Measurements from ENCODE around the gene FAM107A. TPM values are rescaled to one million over a fixed set of nuclear protein-coding genes. Genes with fewer than 3 reads are reported as not detected.

The FAM107A gene
- total and polyA plus RNA-seq, 9 of the 15 experiments (the other 6 are each of a cell fraction or from before 2014, with no cell fraction given): 0.07 TPM; not detected in 8

DNA sequence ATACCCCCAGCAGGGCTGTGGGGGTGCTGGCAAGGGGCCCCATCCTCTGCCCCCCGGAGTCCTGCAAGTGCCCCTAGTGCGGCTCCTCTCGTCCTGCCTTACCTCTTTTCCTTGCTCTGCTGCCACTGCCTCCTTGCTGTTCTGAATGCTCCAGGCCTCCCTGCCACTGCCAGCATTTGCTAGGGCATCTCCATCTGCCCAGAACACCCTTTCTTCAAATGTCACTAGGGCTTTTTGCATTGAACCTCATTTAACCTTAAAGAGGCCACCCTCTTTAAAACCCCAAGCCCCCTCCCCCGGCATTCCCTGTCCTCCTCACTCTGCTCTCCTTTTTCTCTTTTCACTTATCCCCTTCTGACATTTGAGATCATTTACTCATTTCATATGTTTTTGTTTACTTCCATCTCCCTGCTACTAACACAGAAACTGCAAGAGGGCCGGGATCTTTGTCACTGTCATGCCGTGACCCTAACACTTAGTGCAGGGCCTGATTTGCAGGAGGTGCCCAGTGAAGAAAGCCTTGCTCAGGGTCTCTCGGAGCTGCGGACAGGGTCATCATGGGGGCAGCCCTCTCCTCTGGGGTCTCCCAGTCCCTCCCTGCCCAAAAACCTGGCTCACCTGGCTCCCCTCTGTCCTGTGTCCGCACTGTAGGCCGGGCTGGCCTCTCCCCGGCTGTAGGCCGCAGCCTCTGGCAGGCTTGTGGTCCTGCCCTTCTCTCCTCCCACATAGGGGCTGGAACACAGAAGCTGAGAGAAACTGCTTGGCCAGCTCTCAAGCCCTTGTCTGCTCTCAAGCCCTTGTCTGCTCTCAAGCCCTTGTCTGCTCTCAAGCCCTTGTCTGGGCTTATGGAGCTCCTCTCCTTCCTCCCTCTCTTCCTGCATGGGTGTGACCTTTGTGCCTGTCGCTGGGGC is 40.4 kb downstream of the FAM107A start, which contains the start of gene ACOX2:
ACOX2 (minus strand) TSS at position 690 of the 911 bp plus-strand sequence. CDS start 2,084 bp downstream, outside the sequence.
- ChIA-PET CTCF (ENCODE audit: low intra/inter-chr PET ratio) (interaction anchor here (0.5 kb wide), 1 partner anchor 108 kb away, joined by 3 read pairs; no protein-coding TSS in a partner anchor), POLR2A (interaction anchor here (1.0 to 1.3 kb wide), 2 partner anchors 33 to 65 kb away, joined by 3 read pairs; no protein-coding TSS in a partner anchor)
- H3K27ac ChIP-seq (ENCODE audit: extremely low read depth, low read depth, low read length): no peak within 1 kb of the TSS
- no peak for FAIRE-seq
- H3K4me1 ChIP-seq (replicated peaks in 1 of 2; ENCODE audit: control insufficient read depth in 2 of 2, insufficient read depth in 2 of 2, low read length in 2 of 2): peaks cover 7% of the 10 kb centered on the region in 2 experiments; a peak in 2 of 5 replicates
- TF ChIP-seq, protein P1, sequence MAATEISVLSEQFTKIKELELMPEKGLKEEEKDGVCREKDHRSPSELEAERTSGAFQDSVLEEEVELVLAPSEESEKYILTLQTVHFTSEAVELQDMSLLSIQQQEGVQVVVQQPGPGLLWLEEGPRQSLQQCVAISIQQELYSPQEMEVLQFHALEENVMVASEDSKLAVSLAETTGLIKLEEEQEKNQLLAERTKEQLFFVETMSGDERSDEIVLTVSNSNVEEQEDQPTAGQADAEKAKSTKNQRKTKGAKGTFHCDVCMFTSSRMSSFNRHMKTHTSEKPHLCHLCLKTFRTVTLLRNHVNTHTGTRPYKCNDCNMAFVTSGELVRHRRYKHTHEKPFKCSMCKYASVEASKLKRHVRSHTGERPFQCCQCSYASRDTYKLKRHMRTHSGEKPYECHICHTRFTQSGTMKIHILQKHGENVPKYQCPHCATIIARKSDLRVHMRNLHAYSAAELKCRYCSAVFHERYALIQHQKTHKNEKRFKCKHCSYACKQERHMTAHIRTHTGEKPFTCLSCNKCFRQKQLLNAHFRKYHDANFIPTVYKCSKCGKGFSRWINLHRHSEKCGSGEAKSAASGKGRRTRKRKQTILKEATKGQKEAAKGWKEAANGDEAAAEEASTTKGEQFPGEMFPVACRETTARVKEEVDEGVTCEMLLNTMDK (IDR thresholded peaks at IDR 0.05; ENCODE audit: borderline replicate concordance, insufficient read depth, low read depth, low read length, poor library complexity, severe bottlenecking): no peak
- no peak for TF ChIP-seq XRCC5 (IDR thresholded peaks at IDR 0.05; ENCODE audit: low read depth, low read length)
- TF ChIP-seq SMAD4 (CRISPR knock-in tag; conservative IDR thresholded peaks at IDR 0.05): no peak
- TF ChIP-seq NR4A1 (CRISPR knock-in tag; IDR thresholded peaks at IDR 0.05): no peak
- no peak for TF ChIP-seq NR4A1 (tag; IDR thresholded peaks at IDR 0.05)
- TF ChIP-seq ARID3A (IDR thresholded peaks at IDR 0.05; ENCODE audit: borderline replicate concordance, low read depth, low read length): no peak
- no peak for TF ChIP-seq CHD4 (IDR thresholded peaks at IDR 0.05; ENCODE audit: insufficient read depth, insufficient replicate concordance, low read depth, low read length, poor library complexity, severe bottlenecking)
- H4K20me1 ChIP-seq (replicated peaks; ENCODE audit: control insufficient read depth, insufficient read depth, low read length): no peaks in the 10 kb centered on the region; the same call in 1 of the 2 replicates
- 24% methylated on average over 8 of the region's 13 CpGs for WGBS (ENCODE audit: insufficient coverage, low coverage, missing lambda C conversion rate)
- ATAC-seq: no peak
- no peak within 1 kb of the TSS for H2AFZ ChIP-seq (ENCODE audit: low read depth, low read length)
- H3K36me3 ChIP-seq (ENCODE audit: control insufficient read depth, insufficient read depth, low read length): no peaks in the 10 kb centered on the region
- H3K27me3 ChIP-seq (ENCODE audit: control insufficient read depth in 2 of 2, insufficient read depth in 2 of 2, low read length in 2 of 2): no peaks in the 10 kb centered on the region; a peak in 2 of 5 replicates
- H3K9me1 ChIP-seq (ENCODE audit: control insufficient read depth, insufficient read depth, low read length): no peaks in the 10 kb centered on the region
- H3K9ac ChIP-seq (ENCODE audit: insufficient read depth in 1 of 2, low read depth in 2 of 2, low read length in 2 of 2): no peak within 1 kb of the TSS
- no peak within 1 kb of the TSS for H3K4me3 ChIP-seq
- no peaks in the 10 kb centered on the region for H3K9me3 ChIP-seq (replicated peaks; ENCODE audit: control insufficient read depth, insufficient read depth, low read depth, low read length)
- in situ Hi-C loops (cut with MboI) (loop anchor here (10.0 kb wide), 1 partner anchor 352 kb away; no protein-coding TSS in a partner anchor), intact Hi-C loops (cut with micrococcal nuclease) (no loop called here)
- DNase-seq (ENCODE audit: extremely low read depth in 1 of 4, low spot score in 3 of 4): peak in 1 of 4 experiments; percentile 2
- no TSS peak for BruUV-seq (replicated peaks)
- H3K79me2 ChIP-seq (ENCODE audit: control insufficient read depth, insufficient read depth, low read length): no peaks in the 10 kb centered on the region
- H3K4me2 ChIP-seq (ENCODE audit: insufficient read depth, low read length): no peak within 1 kb of the TSS
